OCI-LY1 (cell line): ENCODE results near the gene DNAJB11.
A peak's percentile ranks its signal among the peaks of the same experiment; 100 is the strongest.
"Not testable (repeated sequence)": the region's sequence is repeated elsewhere in the genome, so short reads cannot be mapped to it uniquely, and the experiment has no call there.

Experiments
- H2AFZ ChIP-seq: fragments of 200-600 bp; sonication (generic), shearing (Covaris generic); 2 replicates; pipeline ENCODE4 v1.6.0; 2014; ENCODE audit warnings: antibody characterized with exemption, mild to moderate bottlenecking, low read length
- H3F3A ChIP-seq: fragments of 200-600 bp; sonication (generic), shearing (Covaris generic); 2 replicates; pipeline ENCODE4 v1.6.0; 2014; ENCODE audit warnings: mild to moderate bottlenecking, antibody characterized with exemption, low read length, moderate library complexity; ENCODE audit not compliant: insufficient read depth
- H3K27ac ChIP-seq: fragments of 200-600 bp; sonication (generic); 2 replicates; pipeline ENCODE4 v1.5.1; 2014; ENCODE audit warnings: low read length, mixed run types, mild to moderate bottlenecking, low read depth; ENCODE audit not compliant: poor library complexity, severe bottlenecking
- H3K27me3 ChIP-seq: fragments of 200-600 bp; sonication (generic); 2 replicates; pipeline ENCODE4 v1.6.0; 2014; ENCODE audit warnings: antibody characterized with exemption, mild to moderate bottlenecking, low read length, moderate library complexity; ENCODE audit not compliant: insufficient read depth
- H3K36me3 ChIP-seq: fragments of 200-600 bp; sonication (generic); 2 replicates; pipeline ENCODE4 v1.6.1; 2014; ENCODE audit warnings: mild to moderate bottlenecking, antibody characterized with exemption, low read length, moderate library complexity, mixed read lengths; ENCODE audit not compliant: insufficient read depth
- H3K4me1 ChIP-seq: fragments of 200-600 bp; sonication (generic); 2 replicates; pipeline ENCODE4 v1.5.1; 2014; ENCODE audit warnings: mild to moderate bottlenecking, low read length, moderate library complexity; ENCODE audit not compliant: insufficient read depth, severe bottlenecking
- H3K4me2 ChIP-seq: fragments of 200-600 bp; sonication (generic), shearing (Covaris generic); 2 replicates; pipeline ENCODE4 v1.6.1; 2014; ENCODE audit warnings: low read length
- H3K4me3 ChIP-seq: fragments of 200-600 bp; sonication (generic); 2 replicates; pipeline ENCODE4 v1.5.1; 2014; ENCODE audit warnings: low read length, low read depth, mild to moderate bottlenecking, mixed read lengths; ENCODE audit not compliant: poor library complexity, severe bottlenecking
- H3K79me2 ChIP-seq: fragments of 200-600 bp; shearing (Covaris generic); 2 replicates; pipeline ENCODE4 v1.6.1; 2016; ENCODE audit warnings: mixed run types, low read length, mixed read lengths; ENCODE audit not compliant: insufficient read depth
- H3K9ac ChIP-seq: fragments of 200-600 bp; sonication (generic), shearing (Covaris generic); 2 replicates; pipeline ENCODE4 v1.6.1; 2014; ENCODE audit warnings: mild to moderate bottlenecking, low read length, mixed read lengths
- H3K9me2 ChIP-seq: fragments of 200-600 bp; sonication (generic), shearing (Covaris generic); 2 replicates; pipeline ENCODE4 v1.6.1; 2014; ENCODE audit warnings: low read depth, mild to moderate bottlenecking, low read length, mixed read lengths
- H3K9me3 ChIP-seq: fragments of 200-600 bp; shearing (Covaris generic); 2 replicates; pipeline ENCODE4 v1.6.1; 2014; ENCODE audit warnings: low read length, mixed read lengths
- H4K20me1 ChIP-seq: fragments of 200-600 bp; sonication (generic), shearing (Covaris generic); 2 replicates; pipeline ENCODE4 v1.6.0; 2016; ENCODE audit warnings: mild to moderate bottlenecking, low read length; ENCODE audit not compliant: insufficient read depth
- CTCF ChIP-seq: fragments of 200-600 bp; sonication (generic), shearing (Covaris generic); IDR thresholded peaks from 2 replicates; pipeline ENCODE4 v1.5.1; 2017; ENCODE audit warnings: mild to moderate bottlenecking, antibody characterized with exemption, low read length, moderate library complexity, mixed read lengths
- EZH2 ChIP-seq: fragments of 200-600 bp; sonication (generic), shearing (Covaris generic); IDR thresholded peaks from 2 replicates; pipeline ENCODE4 v1.8.0; 2017; ENCODE audit warnings: borderline replicate concordance, mixed run types, mild to moderate bottlenecking, antibody characterized with exemption, low read length, moderate library complexity, mixed read lengths

The DNAJB11 gene

DNA sequence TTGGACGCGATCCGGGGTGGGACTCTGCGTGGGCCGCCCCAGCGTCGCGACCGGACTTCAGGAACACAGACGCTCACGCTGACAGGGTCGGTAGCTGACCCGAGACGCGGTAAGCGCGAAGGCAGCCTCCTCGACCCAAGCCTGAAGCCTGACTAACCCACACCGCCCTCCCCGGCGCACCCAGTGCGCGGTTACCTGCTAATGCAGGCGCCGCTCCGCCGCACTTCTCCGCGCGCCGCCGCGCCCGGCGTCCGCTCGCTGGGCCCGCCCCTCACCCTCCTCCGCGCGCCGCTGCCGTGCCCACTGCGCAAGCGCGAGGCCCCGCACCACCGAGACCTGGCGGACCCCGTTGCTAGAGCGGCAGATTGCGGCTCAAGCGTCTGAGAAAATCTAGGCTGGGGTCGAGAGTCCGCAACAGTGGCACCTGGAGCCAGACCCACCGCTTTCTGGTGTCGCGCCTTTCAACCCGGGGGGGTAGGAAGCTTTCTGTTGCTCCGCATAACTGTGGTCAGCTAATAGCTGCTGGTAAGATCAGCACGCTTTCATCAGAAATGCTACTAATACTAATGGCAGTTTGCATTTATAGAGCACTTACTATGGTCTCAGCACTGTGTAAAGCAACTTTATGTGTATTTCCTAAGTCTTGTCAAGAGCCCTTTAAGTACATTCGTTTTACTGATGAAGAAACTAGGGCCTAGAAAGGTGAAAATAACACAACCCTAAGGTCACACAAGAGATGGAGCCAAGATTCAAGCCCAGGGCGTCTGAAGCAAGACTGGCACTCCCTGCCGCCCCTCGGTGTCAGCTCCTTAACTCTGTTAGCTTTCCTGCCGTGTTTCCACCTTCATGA is 3.2 kb upstream of the DNAJB11 start, which contains the start of gene TBCCD1:
Gene TBCCD1 (minus strand): TSS at position 268 of the 850 bp plus-strand sequence. CDS start 3,010 bp downstream, outside the sequence.
- peak within 1 kb of the TSS; percentile 89 for H3K9ac ChIP-seq
- H3K9me2 ChIP-seq, result no peaks in the 10 kb centered on the region
- H3F3A ChIP-seq, result no peaks in the 10 kb centered on the region
- no peaks in the 10 kb centered on the region for H4K20me1 ChIP-seq
- TF ChIP-seq EZH2 (no peak), CTCF (no peak)
- peak within 1 kb of the TSS; percentile 86 for H3K27ac ChIP-seq
- peaks cover 19% of the 10 kb centered on the region for H3K79me2 ChIP-seq
- no peaks in the 10 kb centered on the region for H3K27me3 ChIP-seq
- H3K4me2 ChIP-seq, result peak within 1 kb of the TSS; percentile 97
- H2AFZ ChIP-seq, result no peak within 1 kb of the TSS
- H3K36me3 ChIP-seq, result peaks cover 25% of the 10 kb centered on the region
- H3K4me3 ChIP-seq, result peak within 1 kb of the TSS; percentile 79
- H3K9me3 ChIP-seq, result no peaks in the 10 kb centered on the region
- peaks cover 40% of the 10 kb centered on the region for H3K4me1 ChIP-seq

DNA sequence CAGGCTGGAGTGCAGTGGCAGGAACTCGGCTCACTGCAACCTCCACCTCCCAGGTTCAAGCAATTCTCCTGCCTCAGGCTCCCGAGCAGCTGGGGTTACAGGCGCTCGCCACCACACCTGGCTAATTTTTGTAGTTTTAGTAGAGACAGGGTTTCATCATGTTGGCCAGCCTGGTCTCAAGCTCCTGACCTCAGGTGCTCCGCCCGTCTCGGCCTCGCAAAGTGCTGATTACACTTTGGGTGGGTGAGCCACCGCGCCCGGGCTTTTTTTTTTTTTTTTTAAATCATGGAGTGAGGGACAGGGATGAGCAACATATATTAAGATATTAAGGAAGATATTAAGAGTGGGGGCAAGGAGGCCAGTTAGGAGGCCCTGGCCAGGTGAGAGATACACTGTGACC is 1.2 kb upstream of the DNAJB11 start:
- H3K27ac ChIP-seq, result peak overlapping the region; percentile 24
- peaks cover 26% of the 10 kb centered on the region for H3K79me2 ChIP-seq
- H3K4me1 ChIP-seq, result peaks cover 46% of the 10 kb centered on the region
- H3K4me3 ChIP-seq, result peak overlapping the region; percentile 71
- H3K9me3 ChIP-seq, H3F3A ChIP-seq, H2AFZ ChIP-seq, H4K20me1 ChIP-seq, H3K27me3 ChIP-seq, H3K9me2 ChIP-seq: not testable (repeated sequence)
- H3K9ac ChIP-seq, result peak overlapping the region; percentile 76
- H3K4me2 ChIP-seq, result peak overlapping the region; percentile 74
- peaks cover 28% of the 10 kb centered on the region for H3K36me3 ChIP-seq

DNA sequence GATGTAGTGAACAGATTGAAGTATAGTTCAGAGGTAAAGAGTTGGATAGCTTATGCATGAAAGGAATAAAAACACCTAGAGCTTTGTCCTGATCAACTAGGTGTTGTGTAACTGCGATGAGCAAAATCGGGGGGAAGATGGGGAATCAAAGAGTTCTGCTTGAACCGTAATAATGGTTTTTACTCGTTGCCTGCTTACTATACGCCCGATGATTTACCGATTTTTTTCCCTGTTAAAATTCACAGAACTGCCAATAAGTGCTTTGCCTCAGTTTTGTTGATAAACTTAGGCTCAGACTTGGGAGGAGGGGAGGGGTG is 783 bp upstream of the DNAJB11 start:
- H3K4me2 ChIP-seq, result peak overlapping the region; percentile 74
- peak overlapping the region; percentile 76 for H3K9ac ChIP-seq
- H4K20me1 ChIP-seq, result no peaks in the 10 kb centered on the region
- H3K79me2 ChIP-seq, result peaks cover 27% of the 10 kb centered on the region
- no peak overlapping the region for H2AFZ ChIP-seq
- H3K27me3 ChIP-seq, result no peaks in the 10 kb centered on the region
- no peaks in the 10 kb centered on the region for H3F3A ChIP-seq
- H3K4me3 ChIP-seq, result peak overlapping the region; percentile 71
- no peaks in the 10 kb centered on the region for H3K9me3 ChIP-seq
- no peak for TF ChIP-seq CTCF
- no peak for TF ChIP-seq EZH2
- peak overlapping the region; percentile 24 for H3K27ac ChIP-seq
- H3K4me1 ChIP-seq, result peaks cover 46% of the 10 kb centered on the region
- H3K36me3 ChIP-seq, result peaks cover 30% of the 10 kb centered on the region
- H3K9me2 ChIP-seq, result no peaks in the 10 kb centered on the region
